Lung (tissue), 12 donors: ENCODE data around the gene SPHK2. TPM values are rescaled to one million over a fixed set of nuclear protein-coding genes. Genes with fewer than 3 reads are reported as not detected.

Experiments
- ATAC-seq: fragments of 200-7000 bp; cut with Tn5 transposase; one replicate; pipeline ENCODE4 v1.9.1; 2020; ENCODE audit warnings: moderate number of reproducible peaks; ENCODE audit not compliant: insufficient read depth, low FRiP score
- DNase-seq, 3 donors: peaks; one replicate each; pipeline ENCODE4 v3.0.0-alpha.2; 2013 to 2017
- H3K27ac ChIP-seq, 2 donors: one replicate each; pipeline ENCODE4 v1.5.1; 2013; ENCODE audit warnings: mild to moderate bottlenecking in 2 of 2, moderate library complexity in 2 of 2, control low read depth in 1 of 2, inconsistent platforms in 1 of 2, low read depth in 1 of 2, low read length in 1 of 2
- H3K27me3 ChIP-seq, 3 donors: one replicate each; pipeline ENCODE4 v1.5.1; 2013; ENCODE audit warnings: low read length in 2 of 3; ENCODE audit not compliant: control insufficient read depth in 3 of 3, insufficient read depth in 3 of 3
- H3K36me3 ChIP-seq, 4 donors: one replicate each; pipeline ENCODE4 v1.5.1; 2013; ENCODE audit warnings: low read length in 4 of 4, mild to moderate bottlenecking in 1 of 4, moderate library complexity in 1 of 4; ENCODE audit not compliant: control insufficient read depth in 4 of 4, insufficient read depth in 4 of 4
- H3K4me1 ChIP-seq, 5 donors: one replicate each; pipeline ENCODE4 v1.5.1; 2013; ENCODE audit warnings: low read length in 5 of 5, mild to moderate bottlenecking in 2 of 5, moderate library complexity in 1 of 5; ENCODE audit not compliant: control insufficient read depth in 5 of 5, insufficient read depth in 5 of 5
- H3K4me3 ChIP-seq: one replicate; pipeline ENCODE4 v1.5.1; 2013; ENCODE audit warnings: mild to moderate bottlenecking, control low read depth, moderate library complexity
- H3K9ac ChIP-seq, 2 donors: one replicate each; pipeline ENCODE4 v1.5.1; 2013; ENCODE audit warnings: low read length in 2 of 2, control low read depth in 1 of 2; ENCODE audit not compliant: insufficient read depth in 1 of 2
- H3K9me3 ChIP-seq, 4 donors: one replicate each; pipeline ENCODE4 v1.5.1; 2013; ENCODE audit warnings: low read length in 3 of 4, mild to moderate bottlenecking in 1 of 4, moderate library complexity in 1 of 4; ENCODE audit not compliant: control insufficient read depth in 4 of 4, insufficient read depth in 3 of 4
- CTCF ChIP-seq: IDR thresholded peaks from 2 replicates; pipeline ENCODE4 v1.5.1; 2012; ENCODE audit warnings: mild to moderate bottlenecking; ENCODE audit errors: control extremely low read depth, extremely low read depth
- WGBS, 2 donors: extraction: QIAGEN DNeasy Blood & Tissue Kit; methylation state at CpG; one replicate each; pipeline ENCODE4 v1.1.7; 2013; 5-methylcytosine and 5-hydroxymethylcytosine counted together
- polyA plus RNA-seq, 2 donors: library from polyadenylated mRNA; stranded (reverse); fragments of 200-250 nt; gene quantifications; one replicate each; pipeline ENCODE4 v1.2.1, GENCODE V29; 2013
- total RNA-seq, 2 donors: library from RNA; depleted of rRNA in 1 of 2; stranded (reverse); fragments of >200 nt in 1 of 2; gene quantifications; one replicate each; pipeline ENCODE4 v1.2.1, GENCODE V29; 2014 to 2021
- donor health status: control.
- donor health status: control.
- donor health status: Bipolar disorder and iron deficiency.
- donor health status: healthy.
- donor health status: DM: yes; HTN: yes; CAD: no.

SPHK2 gene
- total and polyA plus RNA-seq, 4 donors = 10.3 to 35.3 (median 19.0) TPM

- no peaks in the 10 kb centered on the region for H3K9me3 ChIP-seq
- H3K4me3 ChIP-seq = no peak overlapping the region
- ATAC-seq (no peak), DNase-seq (no peak)
- no peak overlapping the region for H3K27ac ChIP-seq
- H3K4me1 ChIP-seq = peaks cover 0 to 30% (median 7%) of the 10 kb centered on the region in 5 donors
- peaks cover 0 to 9% (median 0%) of the 10 kb centered on the region in 3 donors for H3K27me3 ChIP-seq
- no peaks in the 10 kb centered on the region for H3K36me3 ChIP-seq
- no peak for TF ChIP-seq CTCF
- no peak overlapping the region for H3K9ac ChIP-seq
- WGBS, 2 donors = 73 to 81% methylated on average over 33 of the region's 33 CpGs
Measured at GRCh38 chr19:48639483-48640375, 20.4 kb downstream of the SPHK2 start.

GRCh38 chr19:48641850-48642249 is 22.5 kb downstream of the SPHK2 start:
- Histone ChIP-seq H3K27ac (no peak overlapping the region), H3K4me3 (no peak overlapping the region)

GRCh38 chr19:48642862-48643261 is 23.6 kb downstream of the SPHK2 start:
- H3K36me3 ChIP-seq = no peaks in the 10 kb centered on the region
- H3K4me1 ChIP-seq = peaks cover 0 to 27% (median 5%) of the 10 kb centered on the region in 5 donors
- peaks cover 0 to 9% (median 0%) of the 10 kb centered on the region in 3 donors for H3K27me3 ChIP-seq
- no peak for TF ChIP-seq CTCF
- DNase-seq (no peak), ATAC-seq (no peak)
- 92 to 95% methylated on average over 5 of the region's 5 CpGs for WGBS, 2 donors
- H3K27ac ChIP-seq = no peak overlapping the region
- H3K9me3 ChIP-seq = no peaks in the 10 kb centered on the region
- no peak overlapping the region for H3K4me3 ChIP-seq
- no peak overlapping the region for H3K9ac ChIP-seq

More at GRCh38 chr19:48641850-48642249, 22.5 kb downstream of the SPHK2 start:
- DNase-seq (no peak), ATAC-seq (no peak)
- WGBS, 2 donors = 94 to 96% methylated on average over 2 of the region's 2 CpGs
- no peaks in the 10 kb centered on the region for H3K9me3 ChIP-seq
- H3K27me3 ChIP-seq = peaks cover 0 to 9% (median 0%) of the 10 kb centered on the region in 3 donors
- peaks cover 0 to 27% (median 5%) of the 10 kb centered on the region in 5 donors for H3K4me1 ChIP-seq
- no peak for TF ChIP-seq CTCF
- no peak overlapping the region for H3K9ac ChIP-seq
- no peaks in the 10 kb centered on the region for H3K36me3 ChIP-seq
